ENCODE data around the gene STAG1. TPM values are rescaled to one million over a fixed set of nuclear protein-coding genes. Genes with fewer than 3 reads are reported as not detected.
A peak's percentile ranks its signal among the peaks of the same experiment; 100 is the strongest.
"Not testable (repeated sequence)": the region's sequence is repeated elsewhere in the genome, so short reads cannot be mapped to it uniquely, and the experiment has no call there.

STAG1 gene
- total RNA-seq, 1 donor from 2014 or later, result 24.1 TPM

GRCh38 chr3:136562026-136562425 is 190.2 kb downstream of the STAG1 start:
- no peaks in the 10 kb centered on the region for H3K36me3 ChIP-seq (ENCODE audit: insufficient read depth, low read length)
- FAIRE-seq, result no peak
- DNase-seq (ENCODE audit: low read depth), result no peak
- Mint-ChIP-seq H3K4me1 (ENCODE audit: low read depth, unreplicated experiment) (no peaks in the 10 kb centered on the region), H3K4me3 (ENCODE audit: unreplicated experiment) (no peak overlapping the region), H3K27me3 (ENCODE audit: low read depth, unreplicated experiment) (no peaks in the 10 kb centered on the region), H3K9me3 (ENCODE audit: unreplicated experiment) (no peaks in the 10 kb centered on the region), H3K36me3 (ENCODE audit: low read depth, unreplicated experiment) (peaks cover 3% of the 10 kb centered on the region), H3K27ac (ENCODE audit: unreplicated experiment) (no peak overlapping the region)
- H3K4me3 ChIP-seq (ENCODE audit: insufficient read depth, low read depth, low read length), result no peak overlapping the region
- no peak overlapping the region for H3K4me2 ChIP-seq (ENCODE audit: low read length)
- TF ChIP-seq CTCF (IDR thresholded peaks at IDR 0.05; ENCODE audit: insufficient read depth, low read depth, low read length) (no peak), EZH2 (IDR thresholded peaks at IDR 0.05; ENCODE audit: insufficient read depth, low read length) (no peak)
- no peaks in the 10 kb centered on the region for H3K4me1 ChIP-seq (ENCODE audit: insufficient read depth, low read length)
- no peaks in the 10 kb centered on the region for H4K20me1 ChIP-seq (ENCODE audit: insufficient read depth, low read length)
- no peak overlapping the region for H3K9ac ChIP-seq (ENCODE audit: low read length)
- H2AFZ ChIP-seq (ENCODE audit: low read depth, low read length), result no peak overlapping the region
- H3K27ac ChIP-seq (ENCODE audit: low read depth, low read length), result no peak overlapping the region
- H3K27me3 ChIP-seq (ENCODE audit: insufficient read depth, low read length), result no peaks in the 10 kb centered on the region
- H3K79me2 ChIP-seq (ENCODE audit: insufficient read depth, low read length), result no peaks in the 10 kb centered on the region
- H3K9me3 ChIP-seq (ENCODE audit: insufficient read depth, low read depth, low read length), result no peaks in the 10 kb centered on the region

GRCh38 chr3:136559896-136560295 is 192.3 kb downstream of the STAG1 start:
- no peak overlapping the region for H3K4me3 Mint-ChIP-seq (ENCODE audit: unreplicated experiment)
- Histone ChIP-seq H3K9me3 (ENCODE audit: insufficient read depth, low read depth, low read length) (no peaks in the 10 kb centered on the region), H3K4me2 (ENCODE audit: low read length) (no peak overlapping the region), H2AFZ (ENCODE audit: low read depth, low read length) (no peak overlapping the region), H3K4me3 (ENCODE audit: insufficient read depth, low read depth, low read length) (no peak overlapping the region), H3K36me3 (ENCODE audit: insufficient read depth, low read length) (no peaks in the 10 kb centered on the region), H4K20me1 (ENCODE audit: insufficient read depth, low read length) (no peaks in the 10 kb centered on the region), H3K9ac (ENCODE audit: low read length) (no peak overlapping the region), H3K27ac (ENCODE audit: low read depth, low read length) (no peak overlapping the region), H3K79me2 (ENCODE audit: insufficient read depth, low read length) (no peaks in the 10 kb centered on the region), H3K27me3 (ENCODE audit: insufficient read depth, low read length) (no peaks in the 10 kb centered on the region), H3K4me1 (ENCODE audit: insufficient read depth, low read length) (no peaks in the 10 kb centered on the region)
- H3K9me3 Mint-ChIP-seq (ENCODE audit: unreplicated experiment), result no peaks in the 10 kb centered on the region
- TF ChIP-seq CTCF (IDR thresholded peaks at IDR 0.05; ENCODE audit: insufficient read depth, low read depth, low read length), result no peak
- TF ChIP-seq EZH2 (IDR thresholded peaks at IDR 0.05; ENCODE audit: insufficient read depth, low read length), result no peak
- DNase-seq (ENCODE audit: low read depth) (peak; percentile 7), FAIRE-seq (no peak)
- H3K27ac Mint-ChIP-seq (ENCODE audit: unreplicated experiment), result no peak overlapping the region
- no peaks in the 10 kb centered on the region for H3K4me1 Mint-ChIP-seq (ENCODE audit: low read depth, unreplicated experiment)
- no peaks in the 10 kb centered on the region for H3K27me3 Mint-ChIP-seq (ENCODE audit: low read depth, unreplicated experiment)
- H3K36me3 Mint-ChIP-seq (ENCODE audit: low read depth, unreplicated experiment), result peaks cover 6% of the 10 kb centered on the region

- not testable (repeated sequence) for H3K36me3 Mint-ChIP-seq (ENCODE audit: low read depth, unreplicated experiment); H3K27me3 Mint-ChIP-seq (ENCODE audit: low read depth, unreplicated experiment); H3K79me2 ChIP-seq (ENCODE audit: insufficient read depth, low read length); DNase-seq (ENCODE audit: low read depth); H3K4me1 Mint-ChIP-seq (ENCODE audit: low read depth, unreplicated experiment); H3K27me3 ChIP-seq (ENCODE audit: insufficient read depth, low read length); H3K27ac Mint-ChIP-seq (ENCODE audit: unreplicated experiment); H3K4me3 Mint-ChIP-seq (ENCODE audit: unreplicated experiment); H3K36me3 ChIP-seq (ENCODE audit: insufficient read depth, low read length); H3K9me3 Mint-ChIP-seq (ENCODE audit: unreplicated experiment); H3K4me2 ChIP-seq (ENCODE audit: low read length); H4K20me1 ChIP-seq (ENCODE audit: insufficient read depth, low read length); H3K9ac ChIP-seq (ENCODE audit: low read length); H3K4me1 ChIP-seq (ENCODE audit: insufficient read depth, low read length); FAIRE-seq; H3K27ac ChIP-seq (ENCODE audit: low read depth, low read length); H2AFZ ChIP-seq (ENCODE audit: low read depth, low read length); H3K4me3 ChIP-seq (ENCODE audit: insufficient read depth, low read depth, low read length); H3K9me3 ChIP-seq (ENCODE audit: insufficient read depth, low read depth, low read length)
Observed at GRCh38 chr3:136549461-136549860, 202.7 kb downstream of the STAG1 start.

Data from astrocyte (in vitro differentiated cells and primary cell).